Cardiac septum (tissue), 1 donor: ENCODE data around the gene FEM1B. TPM values are rescaled to one million over a fixed set of nuclear protein-coding genes. Genes with fewer than 3 reads are reported as not detected.

ENCODE experiments used
- DNase-seq: peaks from one replicate; pipeline ENCODE4 v3.0.0-alpha.2; 2020; ENCODE audit warnings: low spot score
- intact Hi-C: fragments of 100-400 bp; cut with DNase I; formaldehyde crosslinking; loops from one replicate; pipeline ENCODE4 v1.14.0; 2022
- total RNA-seq: library from RNA; stranded (reverse); fragmentation: NEBNext Ultra II Directional; extraction: Animal tissue kit (Norgen Biotek cat#: 25700); gene quantifications from one replicate; pipeline ENCODE4 v1.2.1, GENCODE V29; 2021
- donor health status: DM: no; HTN: no; CAD: no.

The FEM1B gene
- total RNA-seq, 1 donor from 2014 or later: 114 TPM

- DNase-seq: no peak
- intact Hi-C loops: loop anchor here (2.0 kb wide), 1 partner anchor 23 kb away; no protein-coding TSS in a partner anchor
Observed at GRCh38 chr15:68279779-68280753, 2.5 kb downstream of the FEM1B start.

DNA sequence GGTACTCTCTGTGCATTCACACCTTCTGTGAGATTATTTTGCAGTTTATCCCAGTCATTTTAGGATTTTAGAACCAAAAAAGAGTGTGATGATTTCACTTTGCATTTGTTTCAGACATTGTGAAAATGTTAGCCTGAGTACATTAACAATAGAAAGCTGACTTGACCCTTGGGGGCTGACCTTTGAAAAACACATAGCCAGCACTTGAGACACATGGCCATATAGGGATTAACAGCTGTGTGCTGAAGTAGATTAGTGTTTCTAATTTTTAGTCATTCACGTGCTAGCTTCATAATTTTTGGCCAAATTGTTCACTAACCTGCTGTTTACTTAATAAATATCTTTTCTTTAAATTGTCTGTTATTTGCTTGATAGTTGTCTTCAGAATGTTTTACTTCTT lies 3.5 kb downstream of the FEM1B start:
- intact Hi-C loops: no loop called here
- no peak for DNase-seq

DNA sequence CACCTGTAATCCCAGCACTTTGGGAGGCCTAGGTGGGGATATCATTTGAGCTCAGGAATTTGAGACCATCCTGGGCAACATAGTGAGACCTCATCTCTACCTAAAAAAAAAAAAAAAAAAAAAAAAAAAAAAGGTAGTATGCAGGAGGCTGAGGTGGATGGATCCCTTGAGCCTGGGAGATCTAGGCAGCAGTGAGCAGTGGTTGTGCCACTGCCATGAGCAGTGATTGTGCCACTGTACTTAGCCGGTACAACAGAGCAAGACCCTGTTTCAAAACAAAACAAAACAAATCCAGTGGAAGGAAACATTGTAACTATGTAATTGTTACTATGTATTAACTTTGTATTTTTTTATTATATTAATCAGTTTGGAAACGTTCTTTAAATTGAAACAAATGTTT lies 5.9 kb downstream of the FEM1B start:
- intact Hi-C loops: no loop called here
- DNase-seq: no peak

DNA sequence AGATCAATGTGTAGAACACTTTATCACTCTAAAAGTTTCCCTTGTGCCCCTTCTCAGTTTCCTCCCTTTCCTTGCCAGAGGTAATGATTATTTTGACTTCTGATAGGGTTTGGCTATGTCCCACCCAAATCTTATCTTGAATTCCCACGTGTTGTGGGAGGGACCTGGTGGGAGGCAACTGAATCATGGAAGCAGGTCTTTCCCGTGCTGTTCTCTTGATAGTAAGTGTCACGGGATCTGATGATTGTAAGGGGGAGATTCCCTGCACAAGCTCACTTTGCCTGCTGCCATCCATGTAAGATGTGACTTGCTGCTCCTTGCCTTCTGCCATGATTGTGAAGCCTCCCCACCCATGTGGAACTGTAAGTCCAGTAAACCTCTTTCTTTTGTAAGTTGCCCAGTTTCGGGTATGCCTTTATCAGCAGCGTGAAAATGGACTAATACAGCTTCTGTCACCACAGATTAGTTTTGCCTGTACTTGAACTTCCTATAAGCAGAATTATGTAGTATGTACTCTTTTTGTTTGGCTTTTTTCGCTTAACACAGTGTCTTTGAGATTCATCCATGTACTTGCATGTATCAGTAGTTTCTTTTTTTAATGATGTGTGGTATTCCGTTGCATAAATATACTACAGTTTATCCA lies 7.2 kb downstream of the FEM1B start:
- intact Hi-C loops: no loop called here
- no peak for DNase-seq

GRCh38 chr15:68285259-68285980 lies 7.9 kb downstream of the FEM1B start:
- intact Hi-C loops: no loop called here

GRCh38 chr15:68286256-68286655 lies 8.7 kb downstream of the FEM1B start:
- intact Hi-C loops: no loop called here
- DNase-seq: no peak

More at GRCh38 chr15:68285259-68285980, 7.9 kb downstream of the FEM1B start:
- no peak for DNase-seq

- no peak for DNase-seq
- intact Hi-C loops: no loop called here
Observed at GRCh38 chr15:68289057-68289456, 11.5 kb downstream of the FEM1B start.

GRCh38 chr15:68289621-68290352 lies 12.2 kb downstream of the FEM1B start:
- intact Hi-C loops: no loop called here
- DNase-seq: no peak

- DNase-seq: no peak
- intact Hi-C loops: no loop called here
Observed at GRCh38 chr15:68290715-68291114, 13.2 kb downstream of the FEM1B start.

- intact Hi-C loops: no loop called here
- no peak for DNase-seq
Observed at GRCh38 chr15:68292157-68292781, 14.7 kb downstream of the FEM1B start.

- intact Hi-C loops: no loop called here
- no peak for DNase-seq
Observed at GRCh38 chr15:68292967-68293366, 15.4 kb downstream of the FEM1B start.

DNA sequence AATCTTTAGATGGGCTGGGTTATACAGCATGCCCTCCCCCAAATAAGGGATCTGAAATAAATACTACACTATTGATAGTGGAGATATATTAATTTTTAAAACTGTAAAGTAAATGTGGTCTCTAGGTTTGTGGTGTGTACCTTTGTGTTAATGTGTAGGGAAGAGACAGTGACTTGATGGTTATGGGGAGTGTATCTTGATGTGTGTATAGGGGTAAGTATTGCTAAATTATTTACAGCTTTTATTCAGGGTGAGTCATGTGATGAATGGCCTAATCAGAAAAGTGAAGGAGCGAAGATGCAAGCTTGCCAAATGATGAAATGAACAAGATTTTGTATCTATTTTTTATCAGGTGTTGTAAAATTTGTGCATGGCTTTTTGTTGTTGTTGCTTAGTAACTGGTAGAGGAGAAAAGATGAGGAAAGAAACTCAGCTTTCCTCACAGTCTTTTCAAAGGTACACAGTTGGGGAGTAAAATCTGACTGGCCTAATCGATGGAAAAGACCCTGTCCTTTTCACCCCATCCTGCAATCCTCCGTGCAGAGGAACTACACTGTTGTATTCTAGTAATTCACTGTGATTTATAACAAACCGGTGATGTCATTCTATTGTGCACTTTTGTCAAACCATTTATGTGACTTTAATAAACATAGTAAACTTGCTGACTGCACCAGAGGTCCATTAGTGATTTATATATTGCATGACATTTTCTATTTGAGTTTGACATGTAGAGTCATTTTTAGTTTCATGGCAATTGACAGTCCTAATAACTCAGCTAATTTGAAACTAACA lies 17.7 kb downstream of the FEM1B start:
- intact Hi-C loops: no loop called here
- DNase-seq: no peak

- DNase-seq: no peak
- intact Hi-C loops: no loop called here
Observed at GRCh38 chr15:68298336-68298735, 20.8 kb downstream of the FEM1B start.

- intact Hi-C loops: no loop called here
- no peak for DNase-seq
Observed at GRCh38 chr15:68298882-68299381, 21.4 kb downstream of the FEM1B start.

DNA sequence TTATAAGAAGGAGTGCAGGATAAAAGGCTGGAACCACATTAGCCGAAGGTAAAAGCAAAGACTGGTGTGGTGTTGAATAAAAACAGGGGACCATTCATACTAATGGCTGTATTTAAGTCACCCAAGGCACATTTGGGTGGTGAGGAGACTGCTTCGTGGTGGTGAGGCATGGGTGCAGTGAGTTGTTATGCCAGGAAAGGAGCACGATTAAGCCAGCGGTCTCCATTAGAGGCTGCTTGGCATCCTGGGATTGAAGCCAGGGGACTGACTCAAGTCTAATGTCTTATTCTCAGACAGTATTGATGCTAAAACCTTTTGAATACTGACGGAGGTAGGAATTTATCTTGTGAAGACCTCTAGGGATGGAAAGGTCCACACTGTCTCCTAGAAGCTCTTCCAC lies 21.9 kb downstream of the FEM1B start:
- intact Hi-C loops: no loop called here
- no peak for DNase-seq

DNA sequence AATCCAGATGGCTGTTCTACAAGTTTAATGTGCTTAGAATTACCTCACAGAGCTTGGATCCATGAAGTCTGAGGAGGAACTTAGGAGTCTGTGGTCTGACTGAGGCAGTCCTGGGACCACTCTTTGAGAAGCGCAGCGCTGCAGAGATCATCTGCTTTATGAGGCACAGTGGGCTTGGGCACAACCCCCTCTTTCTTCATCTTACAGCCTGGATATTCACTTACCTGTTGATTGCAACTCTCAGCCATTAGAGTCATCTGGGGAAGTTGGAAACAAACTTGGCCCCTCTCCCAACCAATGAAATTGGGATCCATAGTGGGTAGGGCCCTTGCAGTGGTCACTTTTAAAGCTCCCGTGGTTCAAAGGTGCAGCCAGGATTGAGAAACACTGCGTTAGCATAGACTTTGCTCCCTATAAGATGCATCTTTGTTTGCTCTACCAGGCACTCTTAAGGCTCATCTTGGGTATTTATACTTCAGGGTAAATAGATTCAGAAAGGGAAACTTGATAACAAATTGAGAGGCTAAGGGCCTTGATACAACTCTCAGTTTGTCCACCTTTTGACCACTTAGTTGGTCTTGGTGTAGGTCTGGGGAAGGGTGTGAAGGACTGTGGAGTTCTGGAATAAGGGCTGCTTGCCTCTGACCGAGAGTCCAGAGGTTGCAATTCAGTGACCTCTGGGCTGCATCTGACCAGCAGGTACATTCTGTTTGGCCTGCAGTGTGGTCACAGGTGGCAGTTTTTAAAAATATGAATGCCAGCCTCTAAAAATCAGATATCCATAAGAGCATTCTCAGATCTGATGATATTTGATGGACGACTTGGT lies 22.8 kb downstream of the FEM1B start:
- no peak for DNase-seq
- intact Hi-C loops: no loop called here

DNA sequence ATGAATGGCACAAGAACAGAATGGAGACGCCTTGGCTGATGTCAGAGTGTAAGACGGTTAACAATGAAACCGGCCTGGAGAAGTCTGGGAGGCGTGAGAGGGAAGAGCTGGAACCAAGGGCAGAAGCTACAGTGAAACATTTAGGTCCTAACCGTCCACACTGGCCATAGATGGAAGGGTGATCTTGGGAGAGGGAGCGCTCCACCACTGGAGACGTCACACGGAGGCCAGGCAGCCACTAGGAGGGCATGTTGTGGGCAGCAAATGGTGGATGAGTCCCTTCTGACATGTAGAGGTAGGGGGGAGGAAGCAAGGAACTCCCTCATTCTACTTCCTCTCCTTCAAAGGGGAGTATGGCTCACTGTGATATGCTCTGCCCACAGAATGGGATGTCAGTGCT lies 23.8 kb downstream of the FEM1B start:
- no peak for DNase-seq
- intact Hi-C loops: no loop called here
